CD4-positive, alpha-beta T cell treated with Interleukin-15 for 4 hours (primary cell): Measurements from ENCODE around the gene DPAGT1.

Source experiments
- DNase-seq: peaks from one replicate; pipeline ENCODE4 v3.0.0-alpha.2; 2020; ENCODE audit warnings: low spot score

DPAGT1 gene

GRCh38 chr11:119057000-119057769, 44.5 kb downstream of the DPAGT1 start, which contains the start of gene HYOU1:
TSS of gene HYOU1 (minus strand) at chr11:119057205. CDS start at chr11:119056160, 1,045 bp downstream.
- DNase-seq, result peak; percentile 98

GRCh38 chr11:119056421-119056999, 45.1 kb downstream of the DPAGT1 start:
- peak; percentile 42 for DNase-seq

GRCh38 chr11:119055901-119056300, 45.8 kb downstream of the DPAGT1 start:
- no peak for DNase-seq

- no peak for DNase-seq
Observed at GRCh38 chr11:119054418-119054817, 47.2 kb downstream of the DPAGT1 start.

- DNase-seq, result no peak
Observed at GRCh38 chr11:119052163-119052814, 49.4 kb downstream of the DPAGT1 start.

- peak; percentile 15 for DNase-seq
Observed at GRCh38 chr11:119051440-119052162, 50.1 kb downstream of the DPAGT1 start.

GRCh38 chr11:119049081-119049480, 52.6 kb downstream of the DPAGT1 start:
- no peak for DNase-seq

- no peak for DNase-seq
Observed at GRCh38 chr11:119048644-119049043, 53.0 kb downstream of the DPAGT1 start.

GRCh38 chr11:119047205-119047604, 54.4 kb downstream of the DPAGT1 start:
- no peak for DNase-seq
